Renal cortex interstitium (tissue), 11 donors: ENCODE results near the gene ZBTB46. TPM values are rescaled to one million over a fixed set of nuclear protein-coding genes. Genes with fewer than 3 reads are reported as not detected.

Experiments
- DNase-seq, 11 donors: peaks; one replicate each; pipeline ENCODE4 v3.0.0-alpha.2; 2013; ENCODE audit warnings: low read depth in 9 of 11, low spot score in 4 of 11; ENCODE audit errors: extremely low read depth in 1 of 11
- polyA plus RNA-seq, 3 donors: library from polyadenylated mRNA; unstranded; fragments of 120-200 nt; gene quantifications; one replicate each; pipeline ENCODE4 v1.2.1, GENCODE V29; 2013; ENCODE audit not compliant: insufficient read length in 3 of 3

Gene ZBTB46
- polyA plus RNA-seq, 3 donors, result 15.5 to 20.0 (median 19.2) TPM

- no peak for DNase-seq
These were observed 124.1 kb downstream of the ZBTB46 start for GRCh38 chr20:63706852-63707557.

DNA sequence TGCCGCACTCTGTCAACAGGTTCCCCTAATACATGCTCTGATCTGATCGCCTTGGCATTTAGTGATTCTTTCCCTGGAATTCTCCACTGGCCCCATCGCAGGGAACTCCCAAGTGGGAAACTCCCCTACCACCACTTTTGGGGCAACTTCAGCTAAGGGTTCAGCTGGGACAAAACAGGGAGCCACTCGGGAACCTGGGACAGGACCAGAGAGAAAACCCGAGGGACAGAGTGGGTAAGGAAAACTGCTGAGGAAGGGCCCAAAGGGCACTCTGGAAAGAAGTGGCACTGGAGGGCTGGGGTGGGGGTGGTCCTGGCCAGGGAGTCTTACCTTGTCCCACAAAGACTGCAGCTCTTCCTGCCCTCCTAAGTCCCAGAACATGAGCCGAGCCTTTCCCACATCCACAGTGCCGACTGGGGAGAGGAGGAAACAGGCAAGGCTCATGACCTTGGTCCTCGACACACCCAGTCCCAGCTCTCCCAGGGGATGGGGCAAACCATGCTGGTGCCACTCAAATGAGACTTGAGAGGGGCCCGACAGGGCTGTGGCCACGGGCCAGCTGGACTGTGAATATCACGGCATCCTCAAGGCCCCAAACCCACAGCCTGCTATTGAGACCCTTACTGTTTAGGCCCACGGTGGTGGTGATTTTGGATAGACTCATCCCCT, 124.9 kb downstream of the ZBTB46 start:
- no peak for DNase-seq

DNA sequence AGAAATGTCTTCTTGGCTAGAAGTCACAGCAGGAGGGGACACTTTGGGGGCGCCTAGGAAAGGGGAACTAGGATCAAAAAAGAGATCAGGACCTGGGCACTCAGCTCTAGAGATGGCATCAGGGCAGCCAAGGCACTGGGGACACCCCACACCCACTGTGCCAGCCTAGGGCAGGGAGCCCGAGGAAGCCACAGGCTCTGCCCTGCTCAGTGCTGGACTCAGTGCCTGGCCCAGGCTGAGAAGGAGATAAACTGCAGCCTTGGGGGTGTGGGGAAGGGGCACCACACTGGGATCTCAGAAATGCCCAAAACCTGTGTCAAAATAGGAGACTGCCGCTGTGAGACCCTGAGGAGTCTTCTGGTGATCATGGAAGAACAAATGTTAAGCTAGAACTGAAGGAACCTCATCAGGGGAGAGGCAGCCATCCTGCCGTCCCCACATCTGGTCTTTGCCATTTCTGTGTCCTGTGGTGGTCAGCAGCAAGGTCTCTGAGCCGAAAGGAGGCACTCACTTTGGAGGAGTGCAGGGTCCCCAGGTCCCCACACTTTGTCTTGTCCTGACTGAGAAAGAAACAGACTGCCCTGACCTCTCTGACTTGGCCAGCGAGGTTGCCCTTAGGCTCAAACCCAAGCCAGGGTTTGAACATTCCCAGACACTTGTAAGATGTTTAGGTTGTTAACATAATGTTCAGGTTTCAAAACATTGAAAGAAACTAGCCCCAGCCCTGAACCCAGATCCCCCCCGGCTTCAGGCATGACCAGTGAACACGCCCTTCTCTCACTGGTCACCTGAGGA, 125.6 kb downstream of the ZBTB46 start:
- no peak for DNase-seq

GRCh38 chr20:63704749-63705117, 126.3 kb downstream of the ZBTB46 start:
- no peak for DNase-seq

DNA sequence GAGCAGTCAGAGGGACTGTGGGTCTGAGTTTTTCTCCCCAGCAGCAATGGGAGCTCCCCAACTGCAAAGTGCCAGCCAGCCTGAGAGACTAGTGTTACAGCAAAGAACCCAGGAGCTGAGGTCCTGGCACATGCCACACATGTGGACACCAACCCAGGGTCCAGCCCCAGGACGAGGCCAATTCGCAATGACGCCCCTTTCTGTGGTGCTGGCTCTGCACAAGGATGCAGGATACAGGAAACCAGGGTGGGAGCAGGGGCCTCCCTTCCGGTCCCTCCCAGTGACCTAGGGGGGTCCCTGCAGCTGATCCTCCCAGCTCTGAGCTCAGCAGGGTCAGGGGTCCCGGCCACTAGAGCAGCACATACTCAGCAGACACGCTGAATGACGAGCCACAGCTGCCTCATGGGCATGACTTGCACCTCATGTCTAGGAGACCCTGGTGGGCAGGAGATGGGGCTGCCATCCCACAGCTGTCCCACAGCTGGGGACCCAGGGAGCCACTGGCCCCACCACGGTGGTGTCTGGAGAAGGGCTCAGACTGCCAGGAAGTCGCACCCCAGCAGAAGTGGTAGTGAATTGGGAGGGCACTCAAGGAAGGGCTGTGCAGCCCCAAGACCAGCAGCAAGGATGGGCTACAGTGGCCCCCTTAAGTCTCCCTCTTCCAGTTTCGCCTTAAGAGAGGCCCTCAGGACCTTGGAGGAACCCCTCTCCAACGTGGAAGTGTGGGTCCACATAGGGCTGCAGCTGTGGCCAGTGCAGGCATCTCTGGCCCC, 126.9 kb downstream of the ZBTB46 start:
- no peak for DNase-seq

GRCh38 chr20:63703471-63703975, 127.5 kb downstream of the ZBTB46 start:
- no peak for DNase-seq

GRCh38 chr20:63702751-63703470, 128.2 kb downstream of the ZBTB46 start:
- no peak for DNase-seq

- DNase-seq, result no peak
These were observed 128.9 kb downstream of the ZBTB46 start for GRCh38 chr20:63702036-63702665.

GRCh38 chr20:63701329-63702035, 129.6 kb downstream of the ZBTB46 start:
- no peak for DNase-seq

GRCh38 chr20:63701051-63701328, 130.1 kb downstream of the ZBTB46 start:
- DNase-seq, result no peak

GRCh38 chr20:63700199-63701050, 130.6 kb downstream of the ZBTB46 start:
- DNase-seq, result no peak

GRCh38 chr20:63699466-63700198, 131.4 kb downstream of the ZBTB46 start:
- DNase-seq, result no peak

- no peak for DNase-seq
These were observed 132.2 kb downstream of the ZBTB46 start for GRCh38 chr20:63698739-63699465.

DNA sequence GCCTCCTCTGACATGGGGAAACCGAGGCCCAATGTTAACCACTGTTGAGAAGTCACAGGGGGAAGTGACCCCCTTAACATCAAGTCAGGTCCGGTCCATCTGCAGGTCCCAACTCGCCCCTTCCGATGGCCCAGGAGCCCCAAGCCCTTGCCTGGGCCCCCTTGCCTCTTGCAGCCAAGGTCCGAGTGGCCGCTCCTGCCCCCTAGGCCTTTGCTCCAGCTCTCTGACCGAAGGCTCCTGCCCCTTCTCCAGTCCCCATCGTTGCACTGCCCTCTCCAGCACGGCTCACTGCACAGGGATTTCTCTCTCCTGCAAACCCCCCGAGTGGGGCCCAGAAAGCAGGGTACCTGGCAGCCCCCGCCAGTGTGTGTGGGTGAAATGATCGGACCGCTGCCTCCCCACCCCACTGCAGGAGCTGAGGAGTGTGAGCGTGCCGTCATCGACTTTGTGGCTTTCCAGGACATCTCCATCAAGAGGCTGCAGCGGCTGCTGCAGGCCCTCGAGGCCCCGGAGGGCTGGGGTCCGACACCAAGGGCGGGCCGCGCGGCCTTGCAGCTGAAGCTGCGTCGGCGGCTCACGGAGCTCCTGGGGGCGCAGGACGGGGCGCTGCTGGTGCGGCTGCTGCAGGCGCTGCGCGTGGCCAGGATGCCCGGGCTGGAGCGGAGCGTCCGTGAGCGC, 133.1 kb downstream of the ZBTB46 start:
- DNase-seq, result no peak

DNA sequence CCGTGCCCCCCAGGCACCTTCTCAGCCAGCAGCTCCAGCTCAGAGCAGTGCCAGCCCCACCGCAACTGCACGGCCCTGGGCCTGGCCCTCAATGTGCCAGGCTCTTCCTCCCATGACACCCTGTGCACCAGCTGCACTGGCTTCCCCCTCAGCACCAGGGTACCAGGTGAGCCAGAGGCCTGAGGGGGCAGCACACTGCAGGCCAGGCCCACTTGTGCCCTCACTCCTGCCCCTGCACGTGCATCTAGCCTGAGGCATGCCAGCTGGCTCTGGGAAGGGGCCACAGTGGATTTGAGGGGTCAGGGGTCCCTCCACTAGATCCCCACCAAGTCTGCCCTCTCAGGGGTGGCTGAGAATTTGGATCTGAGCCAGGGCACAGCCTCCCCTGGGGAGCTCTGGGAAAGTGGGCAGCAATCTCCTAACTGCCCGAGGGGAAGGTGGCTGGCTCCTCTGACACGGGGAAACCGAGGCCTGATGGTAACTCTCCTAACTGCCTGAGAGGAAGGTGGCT, 133.7 kb downstream of the ZBTB46 start:
- DNase-seq, result no peak
